ENCODE data around the gene VIL1. TPM values are rescaled to one million over a fixed set of nuclear protein-coding genes. Genes with fewer than 3 reads are reported as not detected.

VIL1 gene
- total and polyA plus RNA-seq, 2 of the 13 experiments (the other 11 are each of a cell fraction or from before 2014, with no cell fraction given), result 287 to 301 TPM

- no peak; the same call in 1 of the 2 replicates for TF ChIP-seq GZF1 (CRISPR knock-in tag; IDR thresholded peaks at IDR 0.05)
- peak; percentile 34 for TF ChIP-seq ZBED4 (CRISPR knock-in tag; IDR thresholded peaks at IDR 0.05; ENCODE audit: borderline replicate concordance)
- TF ChIP-seq DMAP1 (CRISPR knock-in tag; IDR thresholded peaks at IDR 0.05), result no peak; the same call in none of the 2 replicates
- no peak for TF ChIP-seq ARNTL (CRISPR knock-in tag; IDR thresholded peaks at IDR 0.05)
- TF ChIP-seq ZNF382 (CRISPR knock-in tag; IDR thresholded peaks at IDR 0.05; ENCODE audit: borderline replicate concordance), result no peak
- peak; percentile 51 for TF ChIP-seq U2AF1 (optimal IDR thresholded peaks at IDR 0.05; ENCODE audit: low read depth, low read length)
- peak; percentile 29; the same call in 1 of the 2 replicates for TF ChIP-seq MTA1 (CRISPR knock-in tag; IDR thresholded peaks at IDR 0.05; ENCODE audit: borderline replicate concordance)
- TF ChIP-seq ZBTB8A (CRISPR knock-in tag; IDR thresholded peaks at IDR 0.05; ENCODE audit: borderline replicate concordance, low read depth), result no peak
- no peak for TF ChIP-seq ZNF615 (CRISPR knock-in tag; IDR thresholded peaks at IDR 0.05; ENCODE audit: borderline replicate concordance)
- TF ChIP-seq ZNF589 (CRISPR knock-in tag; conservative IDR thresholded peaks at IDR 0.05), result 0 out of 2 replicates have a peak, but pooled peaks have one; percentile 4
- peak; percentile 68 for TF ChIP-seq GATAD2A (CRISPR knock-in tag; IDR thresholded peaks at IDR 0.05)
- no peak for TF ChIP-seq ZNF343 (CRISPR knock-in tag; IDR thresholded peaks at IDR 0.05)
- TF ChIP-seq SP2 (CRISPR knock-in tag; IDR thresholded peaks at IDR 0.05), result peak; percentile 64; the same call in 1 of the 2 replicates
- no peak for TF ChIP-seq ZNF512 (CRISPR knock-in tag; IDR thresholded peaks at IDR 0.05)
- TF ChIP-seq MIXL1 (CRISPR knock-in tag; IDR thresholded peaks at IDR 0.05), result peak; percentile 20; the same call in 1 of the 2 replicates
- 0 out of 2 replicates have a peak, but pooled peaks have one; percentile 70 for TF ChIP-seq ZNF816 (CRISPR knock-in tag; IDR thresholded peaks at IDR 0.05; ENCODE audit: borderline replicate concordance)
- peak; percentile 33; the same call in 1 of the 2 replicates for TF ChIP-seq ESRRA (CRISPR knock-in tag; IDR thresholded peaks at IDR 0.05; ENCODE audit: low read depth)
- TF ChIP-seq TSC22D2 (CRISPR knock-in tag; IDR thresholded peaks at IDR 0.05; ENCODE audit: borderline replicate concordance), result peak; percentile 57; the same call in 1 of the 2 replicates
- peak; percentile 66; the same call in 1 of the 2 replicates for TF ChIP-seq ZNF260 (CRISPR knock-in tag; IDR thresholded peaks at IDR 0.05; ENCODE audit: borderline replicate concordance, low read depth)
- TF ChIP-seq DBP (CRISPR knock-in tag; IDR thresholded peaks at IDR 0.05; ENCODE audit: not compliant biosample characterization), result no peak
- peak; percentile 55; the same call in 1 of the 2 replicates for TF ChIP-seq CHD2 (IDR thresholded peaks at IDR 0.05; ENCODE audit: low read depth, low read length)
- TF ChIP-seq ZFP41 (CRISPR knock-in tag; IDR thresholded peaks at IDR 0.05; ENCODE audit: borderline replicate concordance), result peak; percentile 77; the same call in 1 of the 2 replicates
- TF ChIP-seq ARNT (IDR thresholded peaks at IDR 0.05), result no peak
- 0 out of 2 replicates have a peak, but pooled peaks have one; percentile 15 for TF ChIP-seq KLF11 (CRISPR knock-in tag; IDR thresholded peaks at IDR 0.05)
- 0 out of 2 replicates have a peak, but pooled peaks have one; percentile 12 for TF ChIP-seq KLF9 (CRISPR knock-in tag; IDR thresholded peaks at IDR 0.05; ENCODE audit: low read depth)
Measured at GRCh38 chr2:218406209-218406948, 12.5 kb upstream of the VIL1 start (continued).

Measured in HepG2 (cell line).